IMR-90 (cell line): ENCODE data around the gene SDHB. TPM values are rescaled to one million over a fixed set of nuclear protein-coding genes. Genes with fewer than 3 reads are reported as not detected.

ENCODE experiments used
- ATAC-seq: fragments of 200-7000 bp; cut with Tn5 transposase; 2 replicates; pipeline ENCODE4 v1.9.1; 2020; ENCODE audit warnings: low read depth, mild to moderate bottlenecking, moderate library complexity
- BruUV-seq: library from RNA; stranded (reverse); fragments of 400-500 nt; replicated peaks from 2 replicates; lab custom pipeline; 2021; lab: Mats Ljungman, UMichigan
- CTCF ChIA-PET: fragments of 300-600 bp; formaldehyde crosslinking; extraction: SDS; loops from one replicate; lab custom pipeline; 2021; ENCODE audit warnings: antibody characterized with exemption; lab: Yijun Ruan, JAX
- POLR2A ChIA-PET: fragments of 300-600 bp; sonication (Branson Sonifier 250); formaldehyde crosslinking; loops from one replicate; lab custom pipeline; 2022; ENCODE audit warnings: antibody characterized with exemption; ENCODE audit not compliant: unreplicated experiment; lab: Charles Lee
- DNase-seq: peaks from one replicate; pipeline ENCODE4 v3.0.0; 2013
- H2AFZ ChIP-seq: replicated peaks from 2 replicates; pipeline ENCODE3; 2013; ENCODE audit warnings: low read length, mild to moderate bottlenecking; ENCODE audit not compliant: poor library complexity
- H2AK5ac ChIP-seq: 2 replicates; pipeline ENCODE4 v1.6.1; 2013; ENCODE audit warnings: low read depth, low read length, inconsistent platforms
- H2AK9ac ChIP-seq: replicated peaks from 2 replicates; pipeline ENCODE3; 2013; ENCODE audit warnings: mild to moderate bottlenecking, low read depth, low read length, moderate library complexity; ENCODE audit not compliant: poor library complexity
- H2BK120ac ChIP-seq: 2 replicates; pipeline ENCODE4 v1.6.1; 2013; ENCODE audit warnings: low read depth, low read length, inconsistent platforms
- H2BK15ac ChIP-seq: 3 replicates; pipeline ENCODE4 v1.6.1; 2013; ENCODE audit warnings: low read depth, low read length, inconsistent platforms
- H2BK20ac ChIP-seq: 2 replicates; pipeline ENCODE4 v1.6.1; 2013; ENCODE audit warnings: low read depth, mild to moderate bottlenecking, inconsistent platforms, low read length, moderate library complexity
- H2BK5ac ChIP-seq: 2 replicates; pipeline ENCODE4 v1.6.1; 2013; ENCODE audit warnings: mild to moderate bottlenecking, low read depth, low read length, inconsistent platforms; ENCODE audit not compliant: poor library complexity, severe bottlenecking
- H3K14ac ChIP-seq: replicated peaks from 2 replicates; pipeline ENCODE4 v1.6.1; 2013; ENCODE audit warnings: low read depth, low read length, inconsistent platforms
- H3K18ac ChIP-seq: 2 replicates; pipeline ENCODE4 v1.6.1; 2013; ENCODE audit warnings: low read depth, low read length, control low read depth
- H3K23ac ChIP-seq: 2 replicates; pipeline ENCODE4 v1.6.1; 2013; ENCODE audit warnings: low read depth, low read length, inconsistent platforms
- H3K27ac ChIP-seq: 2 replicates; pipeline ENCODE4 v1.5.1; 2013; ENCODE audit warnings: mild to moderate bottlenecking, control low read depth, low read length; ENCODE audit not compliant: insufficient read depth
- H3K27me3 ChIP-seq: 2 replicates; pipeline ENCODE4 v1.6.1; 2013; ENCODE audit warnings: low read length; ENCODE audit not compliant: control insufficient read depth, insufficient read depth
- H3K36me3 ChIP-seq: 2 replicates; pipeline ENCODE4 v1.6.1; 2013; ENCODE audit warnings: low read length, mixed read lengths; ENCODE audit not compliant: control insufficient read depth, insufficient read depth
- H3K4ac ChIP-seq: 2 replicates; pipeline ENCODE4 v1.6.1; 2013; ENCODE audit warnings: low read depth, low read length, inconsistent platforms
- H3K4me1 ChIP-seq: 2 replicates; pipeline ENCODE4 v1.6.1; 2013; ENCODE audit warnings: low read length, mixed read lengths; ENCODE audit not compliant: control insufficient read depth, insufficient read depth
- H3K4me2 ChIP-seq: 2 replicates; pipeline ENCODE4 v1.6.1; 2013; ENCODE audit warnings: low read depth, mild to moderate bottlenecking, control low read depth, low read length, moderate library complexity
- H3K4me3 ChIP-seq: 2 replicates; pipeline ENCODE4 v1.5.1; 2013; ENCODE audit warnings: low read depth, mild to moderate bottlenecking, control low read depth, low read length, moderate library complexity; ENCODE audit not compliant: insufficient read depth
- H3K56ac ChIP-seq: 2 replicates; pipeline ENCODE4 v1.6.1; 2013; ENCODE audit warnings: low read length, inconsistent platforms; ENCODE audit not compliant: insufficient read depth; ENCODE audit errors: extremely low read depth
- H3K79me1 ChIP-seq, 2 experiments: 2 replicates each; pipeline ENCODE4 v1.6.1; 2013; ENCODE audit warnings: low read length in 2 of 2, inconsistent platforms in 1 of 2, low read depth in 1 of 2
- H3K9ac ChIP-seq: 2 replicates; pipeline ENCODE4 v1.6.1; 2013; ENCODE audit warnings: low read depth, low read length, control low read depth
- H3K9me1 ChIP-seq: 2 replicates; pipeline ENCODE4 v1.6.1; 2013; ENCODE audit warnings: low read length, inconsistent platforms; ENCODE audit not compliant: insufficient read depth
- H3K9me3 ChIP-seq: 2 replicates; pipeline ENCODE4 v1.6.1; 2013; ENCODE audit warnings: low read length; ENCODE audit not compliant: control insufficient read depth, insufficient read depth
- H4K20me1 ChIP-seq: 2 replicates; pipeline ENCODE4 v1.6.1; 2013; ENCODE audit warnings: low read length, inconsistent platforms; ENCODE audit not compliant: insufficient read depth
- H4K5ac ChIP-seq: 2 replicates; pipeline ENCODE4 v1.6.1; 2013; ENCODE audit warnings: mild to moderate bottlenecking, low read depth, low read length, control low read depth
- H4K8ac ChIP-seq, 2 experiments: 2 replicates each; pipeline ENCODE4 v1.6.1; 2013; ENCODE audit warnings: low read depth in 2 of 2, low read length in 2 of 2, control low read depth in 1 of 2, inconsistent platforms in 1 of 2
- H4K91ac ChIP-seq: 2 replicates; pipeline ENCODE4 v1.6.1; 2013; ENCODE audit warnings: low read depth, low read length, inconsistent platforms; ENCODE audit not compliant: insufficient read depth
- CHD1 ChIP-seq: IDR thresholded peaks from 2 replicates; pipeline ENCODE4 v1.6.1; 2012; ENCODE audit warnings: low read depth, low read length, improper control_type of control experiment
- MAFK ChIP-seq: IDR thresholded peaks from 2 replicates; pipeline ENCODE4 v1.6.1; 2012; ENCODE audit warnings: low read depth, low read length, improper control_type of control experiment
- NFE2L2 ChIP-seq: fragments of 150-350 bp; IDR thresholded peaks from 2 replicates; pipeline ENCODE4 v1.6.1; 2016; ENCODE audit warnings: low read depth, mild to moderate bottlenecking, low read length
- WGBS, 2 experiments: methylation state at CpG; one replicate each; pipeline versions ENCODE4 v1.1.5 to v1.1.7; 2013; ENCODE audit warnings: missing lambda C conversion rate in 2 of 2; ENCODE audit not compliant: insufficient read length in 1 of 2; ENCODE audit errors: extremely low coverage in 2 of 2; 5-methylcytosine and 5-hydroxymethylcytosine counted together
- dilution Hi-C: fragments of 300-500 bp; cut with HindIII; formaldehyde crosslinking; loops from one replicate; pipeline ENCODE4 v1.14.3; 2018; ENCODE audit warnings: low sequenced_read_pairs; ENCODE audit not compliant: unreplicated experiment
- in situ Hi-C: fragments of 300-500 bp; cut with MboI; formaldehyde crosslinking; loops from 3 replicates; pipeline ENCODE4 v1.14.3; 2019; ENCODE audit warnings: low sequenced_read_pairs, inconsistent platforms, mixed read lengths
- intact Hi-C: fragments of 100-400 bp; cut with micrococcal nuclease; formaldehyde crosslinking; loops from 2 replicates; pipeline ENCODE4 v1.10.0; 2022
- polyA plus RNA-seq, 3 experiments: library from polyadenylated mRNA; depleted of rRNA; stranded (reverse); fragments of >200 nt; gene quantifications; 2 replicates each; pipeline ENCODE4 v1.2.3, GENCODE V29; 2012; ENCODE audit warnings: low replicate concordance in 1 of 3
- total RNA-seq: library from RNA; depleted of rRNA; stranded (reverse); fragments of >200 nt; gene quantifications from 2 replicates; pipeline ENCODE4 v1.2.3, GENCODE V29; 2012

Gene SDHB
- total and polyA plus RNA-seq, 2 of the 4 experiments (the other 2 are of a cell fraction): 122 to 206 TPM

GRCh38 chr1:17096584-17096983, 42.8 kb upstream of the SDHB start:
- in situ Hi-C loops (no loop called here), dilution Hi-C loops (no loop called here), intact Hi-C loops (no loop called here)
- ChIA-PET CTCF (no interaction called here), POLR2A (no interaction called here)
- H2BK120ac ChIP-seq: no peak overlapping the region
- TF ChIP-seq MAFK: no peak
- no peak for TF ChIP-seq CHD1
- no peak for TF ChIP-seq NFE2L2
- ATAC-seq: no peak
- no peaks in the 10 kb centered on the region for H3K79me1 ChIP-seq
- no peak overlapping the region for H4K91ac ChIP-seq
- no peak overlapping the region for H2AFZ ChIP-seq
- no peak overlapping the region for H4K5ac ChIP-seq
- H3K56ac ChIP-seq: no peak overlapping the region
- no peak overlapping the region for H2BK15ac ChIP-seq
- no peak overlapping the region for H3K9ac ChIP-seq
- H3K14ac ChIP-seq: no peak overlapping the region
- H2AK5ac ChIP-seq: no peak overlapping the region
- H3K18ac ChIP-seq: no peak overlapping the region
- no CpG with 5 or more reads among the region's 1 CpG for WGBS, 2 experiments
- no peaks in the 10 kb centered on the region for H3K9me1 ChIP-seq
- H3K23ac ChIP-seq: no peak overlapping the region
- H3K4ac ChIP-seq: no peak overlapping the region
- H3K4me1 ChIP-seq: no peaks in the 10 kb centered on the region; the same call in 1 of the 2 replicates
- H3K4me3 ChIP-seq: no peak overlapping the region
- no TSS peak for BruUV-seq
- H4K8ac ChIP-seq: no peak overlapping the region
- H3K36me3 ChIP-seq: no peaks in the 10 kb centered on the region
- no peak overlapping the region for H2BK5ac ChIP-seq
- no peak overlapping the region for H2AK9ac ChIP-seq
- no peak overlapping the region for H2BK20ac ChIP-seq
- H3K9me3 ChIP-seq: no peaks in the 10 kb centered on the region
- no peaks in the 10 kb centered on the region for H4K20me1 ChIP-seq
- DNase-seq: no peak
- H3K27ac ChIP-seq: no peak overlapping the region
- H3K27me3 ChIP-seq: peaks cover 54% of the 10 kb centered on the region
- no peak overlapping the region for H3K4me2 ChIP-seq
